IPS-18a (cell line): Measurements from ENCODE around the gene RYR3.

Experiments
- H3K27ac ChIP-seq: one replicate; pipeline ENCODE4 v1.5.1; 2013; ENCODE audit warnings: low read length
- H3K27me3 ChIP-seq: one replicate; pipeline ENCODE4 v1.6.1; 2013; ENCODE audit warnings: mild to moderate bottlenecking, low read length; ENCODE audit not compliant: control insufficient read depth, insufficient read depth
- H3K36me3 ChIP-seq: one replicate; pipeline ENCODE4 v1.6.1; 2013; ENCODE audit warnings: low read depth, low read length; ENCODE audit not compliant: control insufficient read depth
- H3K4me1 ChIP-seq: one replicate; pipeline ENCODE4 v1.6.1; 2013; ENCODE audit warnings: low read depth, low read length; ENCODE audit not compliant: control insufficient read depth
- H3K4me3 ChIP-seq: one replicate; pipeline ENCODE4 v1.5.1; 2013; ENCODE audit warnings: low read length
- H3K9ac ChIP-seq: one replicate; pipeline ENCODE4 v1.6.1; 2013; ENCODE audit warnings: mild to moderate bottlenecking, low read length, moderate library complexity
- H3K9me3 ChIP-seq: one replicate; pipeline ENCODE4 v1.6.1; 2013; ENCODE audit warnings: low read depth, low read length; ENCODE audit not compliant: control insufficient read depth

The RYR3 gene

GRCh38 chr15:33872416-33873106, 561.8 kb downstream of the RYR3 start:
- no peaks in the 10 kb centered on the region for H3K9me3 ChIP-seq
- no peaks in the 10 kb centered on the region for H3K36me3 ChIP-seq
- H3K9ac ChIP-seq, result no peak overlapping the region
- H3K27me3 ChIP-seq, result no peaks in the 10 kb centered on the region
- H3K4me1 ChIP-seq, result peaks cover 3% of the 10 kb centered on the region
- H3K4me3 ChIP-seq, result no peak overlapping the region
- no peak overlapping the region for H3K27ac ChIP-seq

GRCh38 chr15:33874156-33874555, 563.4 kb downstream of the RYR3 start:
- Histone ChIP-seq H3K36me3 (no peaks in the 10 kb centered on the region), H3K9ac (no peak overlapping the region), H3K27me3 (no peaks in the 10 kb centered on the region), H3K9me3 (no peaks in the 10 kb centered on the region), H3K4me1 (peaks cover 3% of the 10 kb centered on the region), H3K4me3 (no peak overlapping the region), H3K27ac (no peak overlapping the region)

- no peaks in the 10 kb centered on the region for H3K36me3 ChIP-seq
- H3K9me3 ChIP-seq, result no peaks in the 10 kb centered on the region
- H3K4me1 ChIP-seq, result peaks cover 6% of the 10 kb centered on the region
- H3K4me3 ChIP-seq, result no peak overlapping the region
- no peaks in the 10 kb centered on the region for H3K27me3 ChIP-seq
- no peak overlapping the region for H3K27ac ChIP-seq
- no peak overlapping the region for H3K9ac ChIP-seq
Measured at GRCh38 chr15:33882921-33883320, 572.2 kb downstream of the RYR3 start.

GRCh38 chr15:33888176-33888575, 577.4 kb downstream of the RYR3 start:
- no peaks in the 10 kb centered on the region for H3K4me1 ChIP-seq
- H3K27me3 ChIP-seq, result no peaks in the 10 kb centered on the region
- no peaks in the 10 kb centered on the region for H3K9me3 ChIP-seq
- no peak overlapping the region for H3K4me3 ChIP-seq
- no peak overlapping the region for H3K27ac ChIP-seq
- H3K36me3 ChIP-seq, result no peaks in the 10 kb centered on the region
- H3K9ac ChIP-seq, result no peak overlapping the region

- Histone ChIP-seq H3K27me3 (no peaks in the 10 kb centered on the region), H3K9me3 (no peaks in the 10 kb centered on the region), H3K36me3 (no peaks in the 10 kb centered on the region), H3K27ac (no peak overlapping the region), H3K4me3 (no peak overlapping the region), H3K4me1 (no peaks in the 10 kb centered on the region), H3K9ac (no peak overlapping the region)
Measured at GRCh38 chr15:33894193-33894592, 583.4 kb downstream of the RYR3 start.

GRCh38 chr15:33902043-33902442, 591.3 kb downstream of the RYR3 start:
- Histone ChIP-seq H3K27ac (no peak overlapping the region), H3K9ac (no peak overlapping the region), H3K4me1 (no peaks in the 10 kb centered on the region), H3K27me3 (no peaks in the 10 kb centered on the region), H3K9me3 (no peaks in the 10 kb centered on the region), H3K36me3 (no peaks in the 10 kb centered on the region), H3K4me3 (no peak overlapping the region)

GRCh38 chr15:33903661-33904060, 592.9 kb downstream of the RYR3 start:
- Histone ChIP-seq H3K27me3 (no peaks in the 10 kb centered on the region), H3K36me3 (no peaks in the 10 kb centered on the region), H3K4me1 (peaks cover 3% of the 10 kb centered on the region), H3K27ac (no peak overlapping the region), H3K9me3 (no peaks in the 10 kb centered on the region), H3K4me3 (no peak overlapping the region), H3K9ac (no peak overlapping the region)

GRCh38 chr15:33907326-33907725, 596.6 kb downstream of the RYR3 start:
- Histone ChIP-seq H3K9ac (no peak overlapping the region), H3K27me3 (no peaks in the 10 kb centered on the region), H3K27ac (no peak overlapping the region), H3K4me3 (no peak overlapping the region), H3K36me3 (no peaks in the 10 kb centered on the region), H3K9me3 (no peaks in the 10 kb centered on the region), H3K4me1 (peaks cover 8% of the 10 kb centered on the region)

GRCh38 chr15:33908406-33908805, 597.6 kb downstream of the RYR3 start:
- no peaks in the 10 kb centered on the region for H3K36me3 ChIP-seq
- H3K27ac ChIP-seq, result no peak overlapping the region
- no peaks in the 10 kb centered on the region for H3K9me3 ChIP-seq
- H3K4me1 ChIP-seq, result peaks cover 8% of the 10 kb centered on the region
- H3K27me3 ChIP-seq, result no peaks in the 10 kb centered on the region
- no peak overlapping the region for H3K9ac ChIP-seq
- no peak overlapping the region for H3K4me3 ChIP-seq

GRCh38 chr15:33910741-33911140, 600.0 kb downstream of the RYR3 start:
- Histone ChIP-seq H3K27me3 (no peaks in the 10 kb centered on the region), H3K9ac (no peak overlapping the region), H3K4me3 (no peak overlapping the region), H3K27ac (no peak overlapping the region), H3K36me3 (no peaks in the 10 kb centered on the region), H3K9me3 (no peaks in the 10 kb centered on the region), H3K4me1 (peaks cover 14% of the 10 kb centered on the region)

GRCh38 chr15:33912326-33912725, 601.6 kb downstream of the RYR3 start:
- Histone ChIP-seq H3K4me3 (no peak overlapping the region), H3K4me1 (peaks cover 17% of the 10 kb centered on the region)

GRCh38 chr15:33913459-33913858, 602.7 kb downstream of the RYR3 start:
- Histone ChIP-seq H3K4me3 (no peak overlapping the region), H3K9ac (no peak overlapping the region), H3K27ac (no peak overlapping the region), H3K4me1 (peaks cover 15% of the 10 kb centered on the region), H3K9me3 (no peaks in the 10 kb centered on the region), H3K27me3 (no peaks in the 10 kb centered on the region), H3K36me3 (no peaks in the 10 kb centered on the region)

More at GRCh38 chr15:33912326-33912725, 601.6 kb downstream of the RYR3 start:
- Histone ChIP-seq H3K9ac (no peak overlapping the region), H3K9me3 (no peaks in the 10 kb centered on the region), H3K27me3 (no peaks in the 10 kb centered on the region), H3K36me3 (no peaks in the 10 kb centered on the region), H3K27ac (no peak overlapping the region)
